Cardiac fibroblast (primary cell): ENCODE results near the gene DOCK8.

Experiments
- DNase-seq, 2 donors: peaks; one replicate each; pipeline versions ENCODE4 v3.0.0 to v3.0.0-alpha.2; 2010; ENCODE audit warnings: low read depth in 2 of 2
- H3K4me3 ChIP-seq, 2 donors: replicated peaks in 1 of 2; 1 replicate in 1 of 2; 2 replicates in 1 of 2; pipeline ENCODE4 v1.5.1; 2011; ENCODE audit warnings: low read depth in 2 of 2, low read length in 2 of 2, mild to moderate bottlenecking in 2 of 2, moderate library complexity in 1 of 2
- TF ChIP-seq, protein P1 (sequence below): IDR thresholded peaks from one replicate; pipeline ENCODE4 v1.5.1; 2011; ENCODE audit warnings: low read depth, mild to moderate bottlenecking, low read length, inconsistent platforms

Gene DOCK8

DNA sequence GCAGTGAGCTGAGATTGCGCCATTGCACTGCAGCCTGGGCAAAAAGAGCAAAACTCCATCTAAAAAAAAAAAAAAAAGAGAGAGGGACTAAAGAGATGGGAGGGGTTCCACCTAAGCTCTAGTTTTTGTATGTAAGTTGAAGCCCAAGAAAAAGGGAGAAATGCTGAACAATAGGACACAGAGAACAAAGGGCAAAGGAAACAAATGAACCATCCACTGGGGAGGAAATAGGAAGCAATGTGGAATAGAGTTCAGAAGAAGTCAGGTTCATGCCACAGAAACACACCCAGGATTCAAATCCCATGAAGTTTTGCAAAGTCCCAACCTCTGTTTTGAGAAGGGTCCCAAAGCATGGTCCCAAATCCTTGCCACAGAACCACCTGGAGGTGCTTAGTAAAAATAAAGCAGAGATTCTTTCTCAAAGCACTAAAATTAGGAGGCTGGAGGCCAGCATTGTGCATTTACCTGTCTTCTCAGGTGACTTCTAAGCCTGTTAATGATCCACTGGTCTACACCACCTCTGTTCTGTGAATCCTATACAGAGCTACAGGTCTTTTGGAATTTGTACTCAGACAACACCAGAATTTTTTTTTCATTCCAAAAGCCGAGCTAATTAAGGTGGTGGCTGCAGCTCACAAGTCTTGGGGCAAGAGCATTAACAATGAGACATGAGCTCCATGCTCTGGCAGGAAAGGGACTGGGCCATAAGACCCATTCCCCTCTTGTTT, 177.6 kb downstream of the DOCK8 start:
- no peak overlapping the region for H3K4me3 ChIP-seq
- TF ChIP-seq, protein P1, sequence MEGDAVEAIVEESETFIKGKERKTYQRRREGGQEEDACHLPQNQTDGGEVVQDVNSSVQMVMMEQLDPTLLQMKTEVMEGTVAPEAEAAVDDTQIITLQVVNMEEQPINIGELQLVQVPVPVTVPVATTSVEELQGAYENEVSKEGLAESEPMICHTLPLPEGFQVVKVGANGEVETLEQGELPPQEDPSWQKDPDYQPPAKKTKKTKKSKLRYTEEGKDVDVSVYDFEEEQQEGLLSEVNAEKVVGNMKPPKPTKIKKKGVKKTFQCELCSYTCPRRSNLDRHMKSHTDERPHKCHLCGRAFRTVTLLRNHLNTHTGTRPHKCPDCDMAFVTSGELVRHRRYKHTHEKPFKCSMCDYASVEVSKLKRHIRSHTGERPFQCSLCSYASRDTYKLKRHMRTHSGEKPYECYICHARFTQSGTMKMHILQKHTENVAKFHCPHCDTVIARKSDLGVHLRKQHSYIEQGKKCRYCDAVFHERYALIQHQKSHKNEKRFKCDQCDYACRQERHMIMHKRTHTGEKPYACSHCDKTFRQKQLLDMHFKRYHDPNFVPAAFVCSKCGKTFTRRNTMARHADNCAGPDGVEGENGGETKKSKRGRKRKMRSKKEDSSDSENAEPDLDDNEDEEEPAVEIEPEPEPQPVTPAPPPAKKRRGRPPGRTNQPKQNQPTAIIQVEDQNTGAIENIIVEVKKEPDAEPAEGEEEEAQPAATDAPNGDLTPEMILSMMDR = no peak
- no peak for DNase-seq

DNA sequence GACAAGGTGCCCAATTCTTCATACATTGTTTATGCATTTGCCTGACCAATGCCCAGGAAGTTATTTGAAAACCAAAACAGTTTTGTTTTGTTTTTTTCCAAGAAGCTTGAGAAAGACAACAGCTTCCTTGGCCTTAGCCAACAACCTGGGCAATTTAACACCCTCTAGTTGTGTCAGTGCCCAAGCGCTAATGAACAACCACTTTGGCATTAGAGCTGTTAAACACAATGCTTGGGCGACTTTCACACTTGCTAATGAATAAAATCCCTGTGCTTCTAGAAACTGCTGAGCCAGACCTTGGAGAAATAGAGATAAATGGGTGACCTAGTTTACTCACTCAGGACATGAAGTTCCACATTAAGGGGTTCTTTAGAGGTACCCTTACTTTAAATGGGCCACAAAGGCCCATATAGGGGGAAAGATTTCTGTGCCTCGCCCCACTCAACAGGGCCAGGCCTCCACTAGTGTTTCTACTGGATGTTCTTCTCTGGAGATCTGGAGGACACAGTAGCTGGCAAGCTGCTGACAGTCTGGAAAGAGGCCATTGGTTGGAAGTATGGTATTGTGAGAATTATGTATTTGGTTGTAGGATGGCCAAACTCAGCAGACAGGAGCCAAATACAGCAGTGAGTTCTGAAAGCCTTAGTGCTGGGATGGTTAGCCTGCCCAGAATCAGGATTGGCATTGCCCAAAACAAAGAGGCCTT, 179.8 kb downstream of the DOCK8 start:
- DNase-seq = peak in 1 of 2 donors; percentile 22
- no peak overlapping the region for H3K4me3 ChIP-seq
- TF ChIP-seq, protein P1 = no peak

DNA sequence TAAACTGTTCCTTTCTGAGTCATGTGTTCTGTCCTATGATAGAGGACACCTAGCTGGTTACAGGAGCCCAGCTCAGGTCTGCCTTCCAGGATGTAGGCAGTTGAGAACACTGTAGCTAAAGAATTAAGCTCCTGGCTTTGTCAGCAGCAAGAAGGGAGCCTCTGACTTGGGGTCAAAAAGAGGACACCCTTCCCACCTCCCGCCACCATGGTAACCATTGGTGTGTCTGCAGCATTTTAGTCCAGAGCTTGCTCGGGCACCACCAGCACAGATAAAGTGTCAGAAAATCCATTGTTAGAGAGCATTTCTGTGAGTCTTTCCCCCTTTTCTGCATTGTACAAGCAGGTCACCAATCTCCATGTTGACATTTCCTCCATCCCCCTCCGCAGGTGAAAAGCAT, 181.7 kb downstream of the DOCK8 start:
- H3K4me3 ChIP-seq = no peak overlapping the region
- TF ChIP-seq, protein P1 = no peak
- peak in 1 of 2 donors; percentile 8 for DNase-seq

DNA sequence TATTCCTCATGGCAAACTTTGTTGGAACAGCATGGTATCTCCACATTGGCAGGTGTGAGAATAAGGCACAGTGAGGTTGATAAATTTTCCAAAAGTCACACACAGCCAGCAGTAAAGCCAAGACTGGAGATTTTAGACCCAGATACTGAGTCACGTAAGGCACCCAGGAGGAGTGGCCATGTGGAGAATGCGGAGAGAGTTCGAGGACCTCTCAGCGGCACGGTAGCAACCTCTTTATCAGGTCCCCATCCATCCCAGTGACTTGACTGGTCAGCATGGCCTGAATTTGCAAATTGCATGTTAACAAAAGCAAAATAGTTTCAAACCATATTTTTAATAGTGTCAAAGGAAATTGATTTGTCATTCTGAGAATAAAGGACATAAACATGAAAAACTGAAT, 183.4 kb downstream of the DOCK8 start:
- no peak overlapping the region for H3K4me3 ChIP-seq
- TF ChIP-seq, protein P1 = no peak

DNA sequence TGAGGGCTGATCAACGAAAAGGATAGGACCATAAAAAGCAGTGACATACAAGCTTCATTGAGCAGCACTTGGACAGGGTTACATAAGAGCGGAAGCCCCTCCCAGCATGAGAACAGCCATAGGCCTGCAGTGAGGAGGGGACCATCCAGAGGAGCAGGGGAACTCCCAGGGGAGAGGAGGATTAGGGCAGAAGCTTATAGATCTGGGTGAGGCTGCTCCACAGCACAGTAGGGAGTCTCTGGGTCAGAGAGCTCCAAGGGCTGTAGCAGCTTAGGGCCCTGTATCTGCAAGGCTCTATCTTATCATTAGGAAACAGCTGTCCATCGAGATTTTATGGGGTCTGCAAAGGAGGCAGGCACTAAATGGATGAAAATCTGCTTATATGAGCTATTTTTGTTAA, 186.6 kb downstream of the DOCK8 start:
- no peak for DNase-seq
- TF ChIP-seq, protein P1 = no peak
- H3K4me3 ChIP-seq = no peak overlapping the region

More for the DNA sequence above, 183.4 kb downstream of the DOCK8 start:
- no peak for DNase-seq

DNA sequence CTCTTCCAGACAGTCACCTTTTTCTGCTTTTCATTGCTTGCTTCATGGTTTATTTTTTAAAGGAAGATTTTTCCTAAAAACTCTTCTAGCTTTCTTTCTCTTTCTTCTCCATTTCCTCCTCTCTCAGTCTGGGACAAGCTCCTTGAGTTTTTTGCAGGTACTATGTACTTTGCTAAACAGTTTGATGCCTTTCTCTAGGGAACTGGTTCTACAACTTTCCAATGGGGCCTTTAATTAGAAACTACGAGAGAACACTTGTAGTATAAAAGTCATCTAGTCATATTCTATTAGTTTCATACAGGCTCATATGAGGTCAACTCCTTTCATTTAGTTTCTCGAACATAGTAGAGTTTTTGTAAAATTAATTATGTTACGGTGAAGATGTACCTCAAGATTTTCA, 189.6 kb downstream of the DOCK8 start:
- no peak for DNase-seq
- no peak overlapping the region for H3K4me3 ChIP-seq
- TF ChIP-seq, protein P1 = no peak

DNA sequence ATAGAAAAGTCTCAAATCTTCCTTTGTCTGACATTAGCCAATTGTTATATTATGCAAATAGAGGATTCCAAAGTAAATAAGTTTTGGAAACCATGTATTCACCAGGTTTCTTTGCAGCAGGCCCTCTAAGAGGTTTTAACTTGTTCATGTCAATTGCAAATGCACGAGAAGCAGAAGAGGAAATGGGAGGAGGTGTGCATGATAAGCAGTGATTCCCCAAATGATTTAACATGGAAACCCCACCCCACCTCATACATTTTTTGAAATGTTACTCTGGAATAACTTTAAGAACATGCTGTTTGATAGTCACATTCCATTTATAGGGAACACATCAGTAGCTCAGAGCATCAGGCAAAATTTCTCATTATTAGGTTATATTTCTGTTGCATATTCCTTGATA, 190.7 kb downstream of the DOCK8 start:
- H3K4me3 ChIP-seq = no peak overlapping the region
- TF ChIP-seq, protein P1 = no peak
- DNase-seq = no peak
